Bronchial epithelial cell (primary cell): ENCODE data around the gene TOGARAM2. TPM values are rescaled to one million over a fixed set of nuclear protein-coding genes. Genes with fewer than 3 reads are reported as not detected.
A peak's percentile ranks its signal among the peaks of the same experiment; 100 is the strongest.

Experiments
- DNase-seq: peaks from one replicate; pipeline ENCODE4 v3.0.0-alpha.2; 2010; ENCODE audit warnings: low read depth
- FAIRE-seq: peaks from 2 replicates; lab custom pipeline; 2011; peaks lifted over from hg19 to GRCh38; lab: Jason Lieb, UNC
- H3K27me3 ChIP-seq: 2 replicates; pipeline ENCODE4 v1.5.1; 2011; ENCODE audit warnings: low read length; ENCODE audit not compliant: control insufficient read depth, insufficient read depth
- H3K36me3 ChIP-seq: 2 replicates; pipeline ENCODE4 v1.5.1; 2011; ENCODE audit warnings: low read length; ENCODE audit not compliant: control insufficient read depth, insufficient read depth
- H3K4me3 ChIP-seq: 2 replicates; pipeline ENCODE4 v1.5.1; 2011; ENCODE audit warnings: mild to moderate bottlenecking, low read depth, low read length, control low read depth
- total RNA-seq: library from RNA; depleted of rRNA; stranded (reverse); fragments of >200 nt; gene quantifications from 2 replicates; pipeline ENCODE4 v1.2.1, GENCODE V29; 2014
- TF ChIP-seq, protein P1 (sequence below): IDR thresholded peaks from 2 replicates; pipeline ENCODE4 v1.5.1; 2011; ENCODE audit warnings: mild to moderate bottlenecking, moderate library complexity, low read length, control low read depth, inconsistent platforms; ENCODE audit not compliant: insufficient read depth, severe bottlenecking

Gene TOGARAM2
- total RNA-seq, 1 donor from 2014 or later = not detected

DNA sequence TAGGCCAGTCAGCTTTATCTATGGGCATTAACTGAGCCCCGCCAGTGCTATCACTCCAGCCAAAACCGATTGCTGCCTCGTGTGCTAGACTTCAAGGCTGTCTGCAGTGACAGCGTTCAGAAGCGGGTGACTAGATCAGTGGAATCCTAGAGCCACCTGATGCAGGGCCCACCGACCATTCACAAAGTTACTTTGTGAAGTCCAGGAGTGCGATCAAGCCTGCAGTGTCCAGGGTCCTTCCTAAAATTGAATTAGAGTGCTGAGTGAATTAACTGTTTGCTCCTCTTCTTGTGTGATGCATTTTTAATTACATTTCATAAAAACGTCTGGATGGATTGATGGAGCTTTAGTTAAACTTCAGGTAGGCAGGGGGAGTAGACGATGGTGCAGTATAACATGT is 79.3 kb downstream of the TOGARAM2 start:
- Histone ChIP-seq H3K4me3 (no peak overlapping the region), H3K27me3 (no peaks in the 10 kb centered on the region), H3K36me3 (no peaks in the 10 kb centered on the region)
- TF ChIP-seq, protein P1, sequence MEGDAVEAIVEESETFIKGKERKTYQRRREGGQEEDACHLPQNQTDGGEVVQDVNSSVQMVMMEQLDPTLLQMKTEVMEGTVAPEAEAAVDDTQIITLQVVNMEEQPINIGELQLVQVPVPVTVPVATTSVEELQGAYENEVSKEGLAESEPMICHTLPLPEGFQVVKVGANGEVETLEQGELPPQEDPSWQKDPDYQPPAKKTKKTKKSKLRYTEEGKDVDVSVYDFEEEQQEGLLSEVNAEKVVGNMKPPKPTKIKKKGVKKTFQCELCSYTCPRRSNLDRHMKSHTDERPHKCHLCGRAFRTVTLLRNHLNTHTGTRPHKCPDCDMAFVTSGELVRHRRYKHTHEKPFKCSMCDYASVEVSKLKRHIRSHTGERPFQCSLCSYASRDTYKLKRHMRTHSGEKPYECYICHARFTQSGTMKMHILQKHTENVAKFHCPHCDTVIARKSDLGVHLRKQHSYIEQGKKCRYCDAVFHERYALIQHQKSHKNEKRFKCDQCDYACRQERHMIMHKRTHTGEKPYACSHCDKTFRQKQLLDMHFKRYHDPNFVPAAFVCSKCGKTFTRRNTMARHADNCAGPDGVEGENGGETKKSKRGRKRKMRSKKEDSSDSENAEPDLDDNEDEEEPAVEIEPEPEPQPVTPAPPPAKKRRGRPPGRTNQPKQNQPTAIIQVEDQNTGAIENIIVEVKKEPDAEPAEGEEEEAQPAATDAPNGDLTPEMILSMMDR = no peak
- FAIRE-seq (peak; percentile 55), DNase-seq (no peak)

DNA sequence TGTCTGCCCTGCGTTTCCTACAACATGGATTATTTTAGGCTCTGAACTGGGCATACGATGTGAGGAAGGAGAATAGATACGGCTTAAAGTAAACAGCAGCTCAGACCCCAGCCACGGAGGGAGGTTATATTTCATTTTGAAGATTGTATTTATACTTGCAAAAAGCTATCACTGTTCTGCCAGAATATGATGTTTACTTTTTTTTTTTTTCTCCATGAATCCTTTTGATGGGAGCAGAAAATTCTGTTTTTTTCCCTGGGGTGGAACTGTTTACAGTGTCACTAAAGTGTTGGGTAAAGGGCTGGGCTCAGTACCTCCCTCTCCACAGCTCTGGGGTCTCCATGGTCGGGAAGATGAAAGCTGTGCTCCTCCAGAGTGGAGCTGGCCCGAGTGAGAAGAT is 80.1 kb downstream of the TOGARAM2 start:
- Histone ChIP-seq H3K4me3 (no peak overlapping the region), H3K27me3 (no peaks in the 10 kb centered on the region), H3K36me3 (no peaks in the 10 kb centered on the region)
- no peak for DNase-seq
- no peak for FAIRE-seq
- TF ChIP-seq, protein P1 = no peak

DNA sequence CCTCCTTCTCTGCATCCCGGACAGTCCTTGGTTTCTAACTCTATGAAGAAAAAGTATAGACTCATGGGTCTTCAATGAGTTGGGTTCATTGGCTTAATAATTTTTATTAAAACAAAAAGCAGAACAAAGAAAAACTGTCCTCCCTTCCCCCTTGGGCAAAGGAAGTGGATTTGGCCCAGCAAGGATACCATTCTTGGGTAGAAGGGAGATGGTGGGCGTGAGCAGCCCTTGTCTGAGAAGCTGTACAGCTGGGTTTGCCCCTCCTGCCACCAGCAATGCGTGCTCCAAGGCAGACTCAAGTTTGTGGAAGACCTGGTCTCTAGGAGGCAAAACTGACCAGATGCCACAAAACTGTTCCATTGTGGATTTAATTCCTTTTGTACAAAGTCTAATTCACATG is 80.5 kb downstream of the TOGARAM2 start:
- no peaks in the 10 kb centered on the region for H3K36me3 ChIP-seq
- H3K4me3 ChIP-seq = no peak overlapping the region
- FAIRE-seq (no peak), DNase-seq (no peak)
- TF ChIP-seq, protein P1 = no peak
- H3K27me3 ChIP-seq = no peaks in the 10 kb centered on the region

DNA sequence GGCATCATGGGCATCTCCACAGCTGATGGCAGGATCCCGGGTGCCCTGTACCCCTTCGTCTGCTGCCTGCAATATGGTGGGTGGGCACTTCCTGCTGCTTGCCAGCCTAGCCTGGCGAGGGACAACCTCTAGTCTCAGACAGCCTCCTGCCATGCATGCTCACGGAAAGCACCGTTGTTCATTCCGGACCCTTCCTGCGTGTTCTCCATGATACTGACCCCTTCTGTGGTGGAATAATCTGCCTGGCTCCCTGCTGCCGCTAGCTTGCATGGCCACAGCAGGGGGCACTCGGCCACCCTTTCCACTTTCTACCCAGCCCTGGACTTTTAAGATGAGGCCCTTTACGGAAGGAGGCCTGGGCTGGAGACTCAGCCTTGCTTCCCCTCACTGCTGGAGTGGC is 81.3 kb downstream of the TOGARAM2 start:
- Histone ChIP-seq H3K27me3 (no peaks in the 10 kb centered on the region), H3K36me3 (no peaks in the 10 kb centered on the region), H3K4me3 (no peak overlapping the region)
- TF ChIP-seq, protein P1 = no peak
- no peak for FAIRE-seq
- DNase-seq = no peak

DNA sequence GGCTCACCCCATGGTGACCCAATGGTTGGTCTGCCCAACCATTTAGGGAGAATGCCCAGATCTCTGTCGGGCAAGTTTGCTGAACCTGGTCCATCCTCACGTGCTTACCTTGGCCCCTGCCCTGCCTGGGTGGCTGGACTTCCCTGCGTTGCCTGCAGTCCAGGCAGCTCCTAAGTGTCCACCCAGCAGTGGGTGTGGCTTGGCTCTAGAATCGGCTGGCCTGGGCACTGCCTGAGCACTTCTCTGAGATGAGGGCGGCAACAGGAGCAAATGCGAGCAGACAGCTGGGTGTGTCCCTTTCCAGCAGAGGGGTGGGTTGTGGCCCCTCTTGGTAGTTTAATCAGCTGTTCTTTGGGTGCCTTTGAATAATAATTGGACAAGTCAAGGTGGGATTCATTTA is 82.0 kb downstream of the TOGARAM2 start:
- H3K4me3 ChIP-seq = no peak overlapping the region
- H3K27me3 ChIP-seq = no peaks in the 10 kb centered on the region
- TF ChIP-seq, protein P1 = no peak
- DNase-seq = no peak
- FAIRE-seq = no peak
- H3K36me3 ChIP-seq = no peaks in the 10 kb centered on the region

DNA sequence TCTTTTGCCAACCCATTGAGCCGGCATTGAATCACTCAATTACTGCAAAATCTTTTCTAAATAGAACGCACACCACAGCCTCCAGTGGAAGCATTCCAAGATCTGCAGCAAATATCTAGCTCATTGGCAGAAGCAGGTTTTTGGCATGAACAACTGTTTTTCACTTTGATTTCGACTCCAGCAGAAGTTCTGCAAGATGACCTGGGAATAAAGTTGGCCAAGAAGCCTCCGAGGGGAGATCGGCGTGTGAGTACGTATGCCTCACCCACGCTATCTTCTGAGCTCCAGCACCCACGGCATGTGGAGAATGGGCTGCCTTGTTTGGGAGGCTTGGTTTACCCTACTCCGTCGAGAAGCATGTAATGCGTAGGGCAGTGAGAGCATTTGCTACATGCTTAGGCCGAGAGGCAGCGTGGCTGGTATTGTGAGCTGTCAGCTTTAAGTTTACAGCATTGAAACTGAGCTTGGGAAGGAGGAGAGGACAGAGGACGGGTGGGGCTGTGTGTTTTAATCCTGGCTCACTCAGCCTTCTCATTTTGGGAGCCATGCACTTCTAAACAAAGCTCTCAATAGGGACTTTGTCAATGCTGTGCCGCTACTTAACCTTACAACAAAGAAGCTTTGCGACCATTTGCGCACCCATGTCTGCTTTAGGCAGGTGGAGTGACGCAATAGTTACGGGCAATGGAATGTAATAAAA is 82.7 kb downstream of the TOGARAM2 start:
- DNase-seq (peak; percentile 27), FAIRE-seq (peak; percentile 40)
- Histone ChIP-seq H3K36me3 (no peaks in the 10 kb centered on the region), H3K4me3 (no peak overlapping the region), H3K27me3 (no peaks in the 10 kb centered on the region)
- TF ChIP-seq, protein P1 = no peak
